Gastrocnemius medialis (tissue), 4 donors: Measurements from ENCODE around the gene GRIK1.

Experiments
- POLR2A ChIP-seq, 2 donors: fragments of 450-650 bp; IDR thresholded peaks; one replicate each; pipeline ENCODE4 v1.6.1; 2017; ENCODE audit warnings: antibody characterized with exemption in 2 of 2, mild to moderate bottlenecking in 2 of 2, moderate library complexity in 2 of 2
- TF ChIP-seq, protein P1 (sequence below), 5 experiments: fragments of 450-650 bp in 3 of 5; fragments of 200-600 bp in 2 of 5; sonication (generic) in 2 of 5; IDR thresholded peaks in 4 of 5; conservative IDR thresholded peaks in 1 of 5; 1 replicate in 4 of 5; 2 replicates in 1 of 5; pipeline ENCODE4 v1.5.1; 2016 to 2019; ENCODE audit warnings: antibody characterized with exemption in 5 of 5, mild to moderate bottlenecking in 3 of 5, moderate library complexity in 3 of 5

DNA sequence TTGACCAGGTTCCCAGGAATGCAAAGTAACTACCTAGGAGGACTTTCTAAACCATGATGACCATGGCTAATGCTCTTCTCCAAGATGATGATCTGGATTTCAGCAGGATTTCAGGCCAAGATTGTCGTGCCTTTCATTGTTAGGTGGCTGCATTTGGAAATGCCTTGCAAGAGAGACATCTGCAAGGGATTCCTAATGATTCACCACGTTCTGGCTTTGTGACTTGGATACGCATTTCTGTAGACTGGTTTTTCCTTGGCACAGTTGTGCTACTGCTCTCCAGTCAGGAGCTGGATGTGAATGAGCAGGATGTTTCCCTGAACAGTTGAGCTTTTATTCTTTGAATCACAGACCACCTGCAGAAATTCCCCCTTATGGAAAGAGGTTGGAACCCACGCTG is 428.7 kb downstream of the GRIK1 start:
- TF ChIP-seq, protein P1, sequence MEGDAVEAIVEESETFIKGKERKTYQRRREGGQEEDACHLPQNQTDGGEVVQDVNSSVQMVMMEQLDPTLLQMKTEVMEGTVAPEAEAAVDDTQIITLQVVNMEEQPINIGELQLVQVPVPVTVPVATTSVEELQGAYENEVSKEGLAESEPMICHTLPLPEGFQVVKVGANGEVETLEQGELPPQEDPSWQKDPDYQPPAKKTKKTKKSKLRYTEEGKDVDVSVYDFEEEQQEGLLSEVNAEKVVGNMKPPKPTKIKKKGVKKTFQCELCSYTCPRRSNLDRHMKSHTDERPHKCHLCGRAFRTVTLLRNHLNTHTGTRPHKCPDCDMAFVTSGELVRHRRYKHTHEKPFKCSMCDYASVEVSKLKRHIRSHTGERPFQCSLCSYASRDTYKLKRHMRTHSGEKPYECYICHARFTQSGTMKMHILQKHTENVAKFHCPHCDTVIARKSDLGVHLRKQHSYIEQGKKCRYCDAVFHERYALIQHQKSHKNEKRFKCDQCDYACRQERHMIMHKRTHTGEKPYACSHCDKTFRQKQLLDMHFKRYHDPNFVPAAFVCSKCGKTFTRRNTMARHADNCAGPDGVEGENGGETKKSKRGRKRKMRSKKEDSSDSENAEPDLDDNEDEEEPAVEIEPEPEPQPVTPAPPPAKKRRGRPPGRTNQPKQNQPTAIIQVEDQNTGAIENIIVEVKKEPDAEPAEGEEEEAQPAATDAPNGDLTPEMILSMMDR (IDR thresholded peaks at IDR 0.05 in 4 of 5, conservative IDR thresholded peaks at IDR 0.05 in 1 of 5) = no peak
- TF ChIP-seq POLR2A (IDR thresholded peaks at IDR 0.05) = no peak
